Stimulated activated CD4-positive, alpha-beta T cell treated with anti-CD3 and anti-CD28 coated beads, Interleukin-2, amount 100 ng/mL, for 4 hours (primary cell): ENCODE data around the gene NOX4.
"Not testable (repeated sequence)": the region's sequence is repeated elsewhere in the genome, so short reads cannot be mapped to it uniquely, and the experiment has no call there.

Source experiments
- DNase-seq: peaks from one replicate; pipeline ENCODE4 v3.0.0-alpha.2; 2020; ENCODE audit warnings: low read depth

NOX4 gene

GRCh38 chr11:89458716-89459115 lies 32.5 kb downstream of the NOX4 start:
- no peak for DNase-seq

DNA sequence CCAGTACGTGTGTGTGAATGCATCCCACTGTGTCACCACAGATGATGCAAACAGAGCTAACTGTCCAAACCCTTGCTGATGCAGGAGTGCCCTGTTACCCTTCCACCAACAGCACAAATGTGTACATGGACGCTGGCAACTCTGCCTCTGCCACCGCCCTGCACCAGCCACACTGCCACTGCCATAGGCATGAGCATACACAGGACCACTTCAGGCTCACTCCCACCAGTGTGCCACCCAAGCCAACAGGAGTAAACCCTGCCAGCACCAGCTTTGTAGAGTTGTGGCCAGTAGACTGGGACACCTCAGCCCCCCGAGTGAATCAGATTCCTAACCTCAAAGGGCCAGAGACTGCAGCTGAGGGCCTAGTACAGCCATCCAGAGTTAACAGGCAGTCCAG lies 34.0 kb downstream of the NOX4 start:
- no peak for DNase-seq

- no peak for DNase-seq
Measured at GRCh38 chr11:89456681-89457080, 34.5 kb downstream of the NOX4 start.

DNA sequence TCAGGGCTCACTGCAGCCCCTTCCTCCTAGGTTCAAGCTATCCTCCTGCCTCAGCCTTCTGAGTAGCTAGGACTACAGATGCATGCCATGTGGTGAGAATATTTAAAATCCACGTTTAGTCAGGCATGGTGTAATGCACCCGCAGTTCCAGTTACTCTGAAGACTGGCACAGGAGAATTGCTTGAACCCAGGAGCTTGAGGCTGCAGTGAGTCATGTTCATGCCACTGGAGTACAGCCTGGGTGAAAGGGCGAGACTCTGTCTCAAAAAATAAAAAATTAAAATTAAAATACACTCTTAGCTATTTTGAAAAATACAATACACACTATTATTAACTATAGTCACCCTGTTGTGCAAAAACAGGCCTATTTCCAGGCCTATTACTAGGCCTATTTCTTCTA lies 38.4 kb downstream of the NOX4 start:
- no peak for DNase-seq

- DNase-seq, result no peak
Measured at GRCh38 chr11:89447845-89448244, 43.3 kb downstream of the NOX4 start.

GRCh38 chr11:89443361-89444322 lies 47.5 kb downstream of the NOX4 start:
- no peak for DNase-seq

DNA sequence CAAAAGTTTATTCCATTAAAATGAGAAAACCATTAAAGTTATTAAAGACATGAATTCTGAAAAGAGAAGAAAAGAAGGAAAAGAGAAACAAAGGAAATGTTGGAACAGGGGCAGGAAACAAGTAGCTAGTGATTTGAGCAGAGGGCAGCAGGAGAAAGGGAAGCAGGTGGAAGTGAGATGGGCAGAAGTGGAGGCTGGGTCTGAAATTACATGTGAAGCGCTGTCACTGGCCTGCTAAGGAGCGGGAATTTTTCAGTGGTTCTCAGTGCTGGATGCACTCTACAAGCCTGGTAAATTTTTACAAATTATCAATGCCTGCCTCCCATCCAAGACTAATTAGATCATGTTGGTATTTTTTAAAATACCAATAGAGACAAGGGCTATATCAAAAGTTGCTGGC lies 48.4 kb downstream of the NOX4 start:
- DNase-seq, result no peak

DNA sequence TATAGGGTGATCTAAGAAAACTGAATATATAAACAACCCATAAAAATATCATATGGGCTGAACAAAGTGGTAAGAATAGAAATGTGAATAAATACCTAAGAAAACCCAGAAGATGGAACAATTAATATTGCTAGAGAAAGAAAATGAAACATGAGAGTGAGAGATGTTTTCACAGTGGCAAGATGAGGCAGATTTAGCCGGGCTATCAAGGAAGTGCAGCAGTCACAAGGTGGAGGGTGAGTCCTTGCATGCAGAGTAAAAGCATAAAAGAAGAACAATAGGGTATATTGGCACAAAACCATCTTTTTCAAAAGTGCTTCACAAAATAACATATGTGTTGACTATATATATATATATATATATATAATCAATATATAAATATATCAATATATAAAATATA lies 49.6 kb downstream of the NOX4 start:
- DNase-seq, result no peak

GRCh38 chr11:89437317-89437716 lies 53.9 kb downstream of the NOX4 start:
- no peak for DNase-seq

- no peak for DNase-seq
Measured at GRCh38 chr11:89436071-89436470, 55.1 kb downstream of the NOX4 start.

GRCh38 chr11:89433278-89433677 lies 57.9 kb downstream of the NOX4 start:
- DNase-seq, result no peak

DNA sequence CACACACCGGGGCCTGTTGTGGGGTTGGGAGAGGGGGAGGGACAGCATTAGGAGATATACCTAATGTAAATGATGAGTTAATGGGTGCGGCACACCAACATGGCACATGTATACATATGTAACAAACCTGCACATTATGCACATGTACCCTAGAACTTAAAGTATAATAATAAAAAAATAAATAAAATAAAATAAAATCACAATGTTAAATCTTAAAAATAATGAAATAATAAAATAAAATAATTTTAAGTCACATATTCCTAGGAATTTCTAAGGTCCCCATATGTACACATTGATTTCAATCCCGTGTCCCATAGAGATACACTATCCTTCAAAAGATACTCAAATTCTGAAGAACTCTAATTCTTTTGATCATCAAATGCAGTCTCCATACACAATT lies 59.0 kb downstream of the NOX4 start:
- not testable (repeated sequence) for DNase-seq

DNA sequence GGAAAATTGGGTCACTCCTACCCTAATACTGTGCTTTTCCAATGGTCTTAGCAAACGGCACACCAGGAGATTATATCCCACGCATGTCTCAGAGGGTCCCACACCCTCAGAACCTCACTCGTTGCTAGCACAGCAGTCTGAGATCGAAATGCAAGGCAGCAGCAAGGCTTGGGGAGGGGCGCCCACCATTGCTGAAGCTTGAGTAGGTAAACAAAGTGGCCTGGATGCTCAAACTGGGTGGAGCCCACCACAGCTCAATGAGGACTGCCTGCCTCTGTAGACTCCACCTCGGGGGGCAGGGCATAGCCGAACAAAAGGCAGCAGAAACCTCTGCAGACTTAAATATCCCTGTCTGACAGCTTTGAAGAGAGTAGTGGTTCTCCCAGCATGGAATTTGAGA lies 64.7 kb downstream of the NOX4 start:
- not testable (repeated sequence) for DNase-seq

- no peak for DNase-seq
Measured at GRCh38 chr11:89421718-89422117, 69.5 kb downstream of the NOX4 start.

DNA sequence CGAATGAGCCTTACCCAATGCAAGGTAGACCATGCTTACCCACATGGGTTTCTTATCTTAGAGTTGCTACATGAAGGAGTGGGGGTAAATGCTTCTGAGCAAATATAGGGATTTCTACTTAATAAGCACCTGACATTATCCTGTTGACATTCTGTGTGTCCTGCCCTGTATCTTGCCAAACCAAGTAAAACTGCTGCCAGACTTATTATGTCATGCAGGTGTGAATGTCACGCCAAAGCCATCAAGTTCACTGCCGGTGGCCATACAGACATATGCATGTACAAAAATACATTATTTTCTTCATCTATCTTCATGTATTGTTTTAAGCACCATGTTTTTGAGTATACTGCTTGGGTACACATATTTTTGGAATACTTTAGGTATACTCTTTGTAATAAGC lies 70.2 kb downstream of the NOX4 start:
- no peak for DNase-seq

GRCh38 chr11:89416961-89417360 lies 74.2 kb downstream of the NOX4 start:
- DNase-seq, result no peak

DNA sequence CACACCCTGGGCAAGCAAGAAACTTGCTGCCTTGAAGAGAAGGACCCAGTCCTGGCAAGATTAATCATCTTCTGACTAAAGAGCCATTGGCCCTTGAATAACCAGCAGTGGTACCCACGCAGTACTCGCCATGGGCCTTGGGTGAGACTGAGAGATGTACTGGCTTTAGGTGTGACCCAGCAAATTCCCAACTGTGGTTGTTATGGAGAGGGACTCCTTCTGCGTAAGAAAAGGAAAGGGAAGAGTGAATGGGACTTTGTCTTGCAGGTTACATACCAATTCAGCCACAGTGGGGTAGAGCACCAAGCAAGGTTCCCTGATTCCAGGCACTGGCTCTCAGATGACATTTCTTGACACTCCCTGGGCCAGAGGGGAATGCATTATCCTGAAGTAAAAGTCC lies 80.1 kb downstream of the NOX4 start:
- not testable (repeated sequence) for DNase-seq

DNA sequence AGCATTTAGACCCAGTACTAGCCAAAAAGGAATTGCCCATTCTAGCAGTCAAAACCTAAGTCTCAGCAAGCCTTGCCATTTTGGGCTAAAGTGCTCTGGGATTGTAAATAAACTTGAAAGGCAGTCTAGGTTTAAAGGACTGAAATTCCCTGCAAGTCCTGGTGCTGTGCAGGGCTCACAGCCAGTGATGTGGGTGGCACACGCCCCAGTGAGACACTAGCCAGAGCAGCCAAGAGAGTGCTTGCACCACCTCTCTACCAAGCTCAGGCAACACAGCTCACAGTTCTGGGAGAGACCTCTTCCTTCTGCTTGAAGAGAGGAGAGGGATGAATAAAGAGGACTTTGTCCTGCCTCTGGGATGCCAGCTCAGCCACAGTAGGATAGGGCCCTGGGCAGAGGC lies 80.5 kb downstream of the NOX4 start:
- DNase-seq, result not testable (repeated sequence)

- not testable (repeated sequence) for DNase-seq
Measured at GRCh38 chr11:89408441-89408840, 82.7 kb downstream of the NOX4 start.

GRCh38 chr11:89405629-89406028 lies 85.5 kb downstream of the NOX4 start:
- DNase-seq, result no peak

GRCh38 chr11:89391654-89392053 lies 99.5 kb downstream of the NOX4 start:
- not testable (repeated sequence) for DNase-seq

DNA sequence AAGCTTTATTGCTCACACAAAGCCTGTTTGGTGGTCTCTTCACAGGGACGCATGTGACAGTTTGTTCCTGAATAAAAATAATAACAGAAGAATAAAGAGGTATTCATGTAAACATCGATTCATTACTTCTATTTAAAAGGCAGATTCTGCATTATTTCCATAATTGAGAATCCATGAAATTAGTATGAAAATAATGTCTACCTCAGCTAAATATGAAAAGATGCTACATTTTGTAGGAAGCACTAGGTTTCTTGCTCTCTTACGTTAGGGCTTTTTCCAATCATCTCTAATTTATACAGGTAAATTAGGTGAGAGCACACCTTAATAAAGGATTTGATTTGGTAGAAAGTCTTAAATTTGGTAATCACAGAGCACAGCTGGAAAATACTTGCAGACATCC lies 103.7 kb downstream of the NOX4 start:
- DNase-seq, result not testable (repeated sequence)

DNA sequence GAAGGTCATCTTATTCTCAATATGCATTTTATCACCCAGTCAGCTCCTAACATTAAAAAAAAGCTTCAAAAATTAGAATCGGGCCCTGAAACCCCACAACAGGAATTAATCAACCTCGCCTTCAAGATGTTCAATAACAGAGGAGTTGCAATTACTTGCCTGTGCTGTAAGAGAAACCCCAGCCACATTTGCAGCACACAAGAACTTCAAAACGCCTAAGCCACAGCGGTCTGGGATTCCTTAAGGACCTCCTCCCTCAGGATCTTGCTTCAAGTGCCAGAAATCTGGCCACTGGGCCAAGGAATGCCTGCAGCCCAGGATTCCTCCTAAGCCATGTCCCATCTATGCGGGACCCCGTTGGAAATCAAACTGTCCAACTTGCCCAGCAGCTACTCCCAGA lies 108.2 kb downstream of the NOX4 start:
- DNase-seq, result not testable (repeated sequence)

DNA sequence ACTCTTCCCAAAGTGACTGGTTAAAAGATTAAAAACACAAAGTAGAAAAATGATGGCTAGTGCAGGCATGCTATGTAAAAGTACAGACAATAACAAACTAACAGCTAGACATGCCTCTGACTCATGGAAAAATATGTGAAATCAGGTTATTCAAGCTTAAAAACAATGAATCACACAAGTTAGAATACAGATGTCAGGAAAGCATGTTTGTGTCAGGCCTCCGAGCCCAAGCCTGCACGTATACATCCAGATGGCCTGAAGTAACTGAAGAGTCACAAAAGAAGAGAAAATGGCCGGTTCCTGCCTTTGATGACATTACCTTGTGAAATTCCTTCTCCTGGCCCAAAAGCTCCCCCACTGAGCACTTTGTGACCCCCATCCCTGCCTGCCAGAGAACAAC lies 110.1 kb downstream of the NOX4 start:
- no peak for DNase-seq
